NCI-H446 treated with DMSO at 0.1 percent for 48 hours (cell line): ENCODE results near the gene DIPK2A.

Experiments used
- DNase-seq: peaks from one replicate; lab custom pipeline; 2025; lab: John Stamatoyannopoulos, UW

The DIPK2A gene

GRCh38 chr3:143971359-143972154 is at the start of gene DIPK2A:
Gene DIPK2A (plus strand): TSS chr3:143971823. CDS start chr3:143972333, 510 bp downstream.
- peak; percentile 97 for DNase-seq

GRCh38 chr3:143924522-143925285 is 46.9 kb upstream of the DIPK2A start:
- DNase-seq, result no peak

GRCh38 chr3:143928056-143928455 is 43.6 kb upstream of the DIPK2A start:
- DNase-seq, result peak; percentile 36

GRCh38 chr3:143928541-143929255 is 42.9 kb upstream of the DIPK2A start:
- DNase-seq, result no peak

GRCh38 chr3:143934791-143935190 is 36.8 kb upstream of the DIPK2A start:
- no peak for DNase-seq

GRCh38 chr3:143935678-143936077 is 35.9 kb upstream of the DIPK2A start:
- DNase-seq, result no peak

GRCh38 chr3:143950810-143951209 is 20.8 kb upstream of the DIPK2A start:
- DNase-seq, result no peak

GRCh38 chr3:143951351-143951971 is 20.2 kb upstream of the DIPK2A start:
- peak; percentile 32 for DNase-seq

GRCh38 chr3:143952569-143953072 is 19.0 kb upstream of the DIPK2A start:
- no peak for DNase-seq

- DNase-seq, result no peak
These were observed 16.5 kb upstream of the DIPK2A start for GRCh38 chr3:143955113-143955512.

GRCh38 chr3:143956838-143957237 is 14.8 kb upstream of the DIPK2A start:
- no peak for DNase-seq

GRCh38 chr3:143957453-143957852 is 14.2 kb upstream of the DIPK2A start:
- DNase-seq, result no peak

GRCh38 chr3:143958966-143959365 is 12.7 kb upstream of the DIPK2A start:
- no peak for DNase-seq

- DNase-seq, result no peak
These were observed 10.3 kb upstream of the DIPK2A start for GRCh38 chr3:143961342-143961741.

GRCh38 chr3:143963946-143964345 is 7.7 kb upstream of the DIPK2A start:
- no peak for DNase-seq

- DNase-seq, result peak; percentile 61
These were observed 757 bp upstream of the DIPK2A start for GRCh38 chr3:143970773-143971358.

- DNase-seq, result no peak
These were observed 507 bp downstream of the DIPK2A start for GRCh38 chr3:143972155-143972504.

GRCh38 chr3:143972505-143973258 is 1.1 kb downstream of the DIPK2A start:
- peak; percentile 60 for DNase-seq

- peak; percentile 74 for DNase-seq
These were observed 1.8 kb downstream of the DIPK2A start for GRCh38 chr3:143973259-143974021.
